WTC11 (cell line): ENCODE data around the gene GAS5. TPM values are rescaled to one million over a fixed set of nuclear protein-coding genes. Genes with fewer than 3 reads are reported as not detected.

Source experiments
- ATAC-seq: fragments of 200-7000 bp; cut with Tn5 transposase; 2 replicates; pipeline ENCODE4 v1.10.0; 2021; ENCODE audit warnings: mild to moderate bottlenecking, moderate library complexity
- CTCF ChIA-PET: fragments of 300-600 bp; sonication (Branson Sonifier 250); formaldehyde crosslinking; loops from one replicate; lab custom pipeline; 2021; ENCODE audit warnings: antibody characterized with exemption; lab: Charles Lee
- POLR2A ChIA-PET: fragments of 350-600 bp; sonication (Branson Sonifier 250); formaldehyde crosslinking; loops from one replicate; lab custom pipeline; 2021; ENCODE audit warnings: antibody characterized with exemption; lab: Charles Lee
- DNase-seq: peaks from one replicate; pipeline ENCODE4 v3.0.0; 2021; ENCODE audit warnings: low spot score
- H3K27ac Mint-ChIP-seq: 2 replicates; pipeline ENCODE4 v1.8.0; 2021; ENCODE audit warnings: mixed read lengths
- H3K27me3 Mint-ChIP-seq: 2 replicates; pipeline ENCODE4 v1.8.0; 2021; ENCODE audit warnings: low read depth, mild to moderate bottlenecking, moderate library complexity, mixed read lengths
- H3K36me3 Mint-ChIP-seq: 2 replicates; pipeline ENCODE4 v1.8.0; 2021; ENCODE audit warnings: mixed read lengths
- H3K4me1 Mint-ChIP-seq: 2 replicates; pipeline ENCODE4 v1.8.0; 2022; ENCODE audit warnings: mixed read lengths
- H3K4me3 Mint-ChIP-seq: 2 replicates; pipeline ENCODE4 v1.8.0; 2021; ENCODE audit warnings: mild to moderate bottlenecking, moderate library complexity, mixed read lengths
- H3K9me3 Mint-ChIP-seq: 2 replicates; pipeline ENCODE4 v1.8.0; 2021; ENCODE audit warnings: mixed read lengths
- ATF1 ChIP-seq: sonication (generic); formaldehyde crosslinking; IDR thresholded peaks from 2 replicates; pipeline ENCODE4 v1.8.1; 2023; ENCODE audit warnings: mild to moderate bottlenecking, moderate library complexity, missing genetic modification reagents
- CBFB ChIP-seq: sonication (generic); formaldehyde crosslinking; IDR thresholded peaks from 2 replicates; pipeline ENCODE4 v1.8.1; 2022; ENCODE audit warnings: mild to moderate bottlenecking, low read depth, missing genetic modification reagents
- CREM ChIP-seq: sonication (generic); formaldehyde crosslinking; IDR thresholded peaks from 2 replicates; pipeline ENCODE4 v1.8.1; 2022; ENCODE audit warnings: mild to moderate bottlenecking, missing genetic modification reagents, moderate library complexity
- FOXJ3 ChIP-seq: sonication (generic); formaldehyde crosslinking; IDR thresholded peaks from 2 replicates; pipeline ENCODE4 v1.9.0; 2021; ENCODE audit warnings: missing genetic modification reagents, mild to moderate bottlenecking, borderline replicate concordance
- FOXK1 ChIP-seq: sonication (generic); formaldehyde crosslinking; IDR thresholded peaks from 2 replicates; pipeline ENCODE4 v1.8.0; 2022; ENCODE audit warnings: mild to moderate bottlenecking, moderate library complexity, missing genetic modification reagents
- MXD4 ChIP-seq: fragments of 250-450 bp; sonication (Bioruptor Pico); IDR thresholded peaks from 2 replicates; pipeline ENCODE4 v1.8.0; 2021; ENCODE audit warnings: mild to moderate bottlenecking, moderate library complexity, borderline replicate concordance
- MYBL2 ChIP-seq: sonication (generic); formaldehyde crosslinking; IDR thresholded peaks from 2 replicates; pipeline ENCODE4 v1.8.1; 2023; ENCODE audit warnings: mild to moderate bottlenecking, moderate library complexity, missing genetic modification reagents
- NFATC4 ChIP-seq: fragments of 250-450 bp; sonication (Bioruptor Pico); IDR thresholded peaks from 2 replicates; pipeline ENCODE4 v1.9.0; 2021; ENCODE audit warnings: mild to moderate bottlenecking
- PREB ChIP-seq: sonication (generic); formaldehyde crosslinking; IDR thresholded peaks from 2 replicates; pipeline ENCODE4 v1.8.1; 2022; ENCODE audit warnings: mild to moderate bottlenecking, missing genetic modification reagents, moderate library complexity, borderline replicate concordance
- PRRX2 ChIP-seq: fragments of 250-450 bp; sonication (Bioruptor Pico); IDR thresholded peaks from 2 replicates; pipeline ENCODE4 v1.8.0; 2021; ENCODE audit warnings: mild to moderate bottlenecking
- RORB ChIP-seq: fragments of 250-450 bp; sonication (Bioruptor Pico); IDR thresholded peaks from 2 replicates; pipeline ENCODE4 v1.9.0; 2021; ENCODE audit warnings: mild to moderate bottlenecking
- STAT6 ChIP-seq: sonication (generic); formaldehyde crosslinking; conservative IDR thresholded peaks from 2 replicates; pipeline ENCODE4 v1.8.1; 2023; ENCODE audit warnings: mild to moderate bottlenecking, low read depth, missing genetic modification reagents, moderate library complexity
- ZMAT4 ChIP-seq: fragments of 250-450 bp; sonication (Bioruptor Pico); IDR thresholded peaks from 2 replicates; pipeline ENCODE4 v1.9.0; 2021; ENCODE audit warnings: mild to moderate bottlenecking
- ZNF263 ChIP-seq: sonication (generic); formaldehyde crosslinking; IDR thresholded peaks from 2 replicates; pipeline ENCODE4 v1.8.1; 2022; ENCODE audit warnings: low read depth, mild to moderate bottlenecking, moderate library complexity, missing genetic modification reagents
- ZNF423 ChIP-seq: fragments of 250-450 bp; sonication (Bioruptor Pico); IDR thresholded peaks from 2 replicates; pipeline ENCODE4 v2.1.2; 2022; ENCODE audit warnings: mild to moderate bottlenecking, moderate library complexity
- ZNF425 ChIP-seq: fragments of 250-450 bp; sonication (Bioruptor Pico); conservative IDR thresholded peaks from 2 replicates; pipeline ENCODE4 v1.9.0; 2021; ENCODE audit warnings: mild to moderate bottlenecking
- ZNF671 ChIP-seq: fragments of 250-450 bp; sonication (Bioruptor Pico); IDR thresholded peaks from 2 replicates; pipeline ENCODE4 v1.8.0; 2021; ENCODE audit warnings: mild to moderate bottlenecking
- total RNA-seq: library from RNA; stranded (reverse); gene quantifications from 3 replicates; pipeline ENCODE4 v1.2.3, GENCODE V29; 2021
- TF ChIP-seq, protein P1 (sequence below): fragments of 250-450 bp; sonication (Bioruptor Pico); IDR thresholded peaks from 2 replicates; pipeline ENCODE4 v1.9.0; 2021; ENCODE audit warnings: mild to moderate bottlenecking, borderline replicate concordance

Gene GAS5
- total RNA-seq, 1 experiment from 2014 or later: 818 TPM

DNA sequence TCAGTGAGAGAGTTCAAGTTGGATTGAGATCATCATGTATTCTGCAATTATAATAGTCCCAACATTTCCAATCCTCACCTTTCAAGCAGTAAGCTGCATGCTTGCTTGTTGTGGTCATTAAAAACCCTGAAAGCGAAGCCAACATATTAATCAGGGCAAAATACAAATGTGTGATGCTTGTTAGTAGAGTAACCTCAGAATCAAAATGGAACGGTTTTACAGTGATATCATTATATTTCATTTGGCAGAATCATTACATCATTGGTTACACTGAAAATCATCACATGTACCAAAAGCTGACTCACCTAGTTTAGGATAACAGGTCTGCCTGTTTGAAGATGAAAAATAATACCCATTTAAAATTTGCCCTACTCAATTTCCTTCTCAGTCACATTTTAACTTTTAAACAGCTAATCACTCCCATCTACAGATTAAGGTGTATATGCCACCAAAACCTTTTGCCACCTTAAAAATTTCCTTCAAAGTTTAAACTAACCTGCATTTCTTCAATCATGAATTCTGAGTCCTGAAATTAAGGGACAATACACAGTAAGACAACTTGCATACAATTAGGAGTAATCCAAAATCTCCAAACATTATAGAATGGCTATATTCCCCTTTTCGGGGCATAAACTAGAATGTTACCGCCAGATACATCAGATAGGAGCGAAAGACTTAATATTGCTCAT is 3.5 kb downstream of the GAS5 start:
- DNase-seq (no peak), ATAC-seq (no peak)
- H3K9me3 Mint-ChIP-seq: no peaks in the 10 kb centered on the region
- peaks cover 57% of the 10 kb centered on the region for H3K36me3 Mint-ChIP-seq
- H3K4me3 Mint-ChIP-seq: peak overlapping the region; percentile 97
- H3K27me3 Mint-ChIP-seq: no peaks in the 10 kb centered on the region
- ChIA-PET POLR2A (no interaction called here), CTCF (interaction anchor here (0.6 kb wide), 2 partner anchors 22 to 192 kb away, joined by 3 read pairs; no protein-coding TSS in a partner anchor)
- TF ChIP-seq ZMAT4 (CRISPR knock-in tag) (0 out of 2 replicates have a peak, but pooled peaks have one; percentile 22), ZNF425 (CRISPR knock-in tag) (peak; percentile 15), CBFB (CRISPR knock-in tag) (no peak), NFATC4 (CRISPR knock-in tag) (peak; percentile 78), PREB (no peak), ZNF671 (CRISPR knock-in tag) (peak; percentile 51)
- H3K27ac Mint-ChIP-seq: peak overlapping the region; percentile 100
- H3K4me1 Mint-ChIP-seq: peaks cover 46% of the 10 kb centered on the region

- no peak for ATAC-seq
- H3K4me1 Mint-ChIP-seq: peaks cover 44% of the 10 kb centered on the region
- no peaks in the 10 kb centered on the region for H3K27me3 Mint-ChIP-seq
- no peak for DNase-seq
- H3K9me3 Mint-ChIP-seq: no peaks in the 10 kb centered on the region
- H3K27ac Mint-ChIP-seq: peak overlapping the region; percentile 100
- POLR2A ChIA-PET: interaction anchor here (1.1 to 1.4 kb wide), 2 partner anchors 15 to 159 kb away, joined by 4 to 8 read pairs; partner anchors contain the start of gene RC3H1
- H3K36me3 Mint-ChIP-seq: peaks cover 57% of the 10 kb centered on the region
- peak overlapping the region; percentile 97 for H3K4me3 Mint-ChIP-seq
- CTCF ChIA-PET: interaction anchor here (0.6 kb wide), 2 partner anchors 21 to 90 kb away, joined by 3 read pairs; no protein-coding TSS in a partner anchor
- TF ChIP-seq ZNF425 (CRISPR knock-in tag) (peak; percentile 91), PRRX2 (CRISPR knock-in tag) (peak; percentile 95), RORB (CRISPR knock-in tag) (no peak), MXD4 (CRISPR knock-in tag) (no peak), ATF1 (no peak), FOXJ3 (no peak), MYBL2 (CRISPR knock-in tag) (no peak), STAT6 (CRISPR knock-in tag) (no peak), ZNF671 (CRISPR knock-in tag) (peak; percentile 97), ZNF263 (CRISPR knock-in tag) (no peak), FOXK1 (CRISPR knock-in tag) (no peak), NFATC4 (CRISPR knock-in tag) (peak; percentile 97), ZNF423 (CRISPR knock-in tag) (no peak), CREM (CRISPR knock-in tag) (no peak)
- TF ChIP-seq, protein P1, sequence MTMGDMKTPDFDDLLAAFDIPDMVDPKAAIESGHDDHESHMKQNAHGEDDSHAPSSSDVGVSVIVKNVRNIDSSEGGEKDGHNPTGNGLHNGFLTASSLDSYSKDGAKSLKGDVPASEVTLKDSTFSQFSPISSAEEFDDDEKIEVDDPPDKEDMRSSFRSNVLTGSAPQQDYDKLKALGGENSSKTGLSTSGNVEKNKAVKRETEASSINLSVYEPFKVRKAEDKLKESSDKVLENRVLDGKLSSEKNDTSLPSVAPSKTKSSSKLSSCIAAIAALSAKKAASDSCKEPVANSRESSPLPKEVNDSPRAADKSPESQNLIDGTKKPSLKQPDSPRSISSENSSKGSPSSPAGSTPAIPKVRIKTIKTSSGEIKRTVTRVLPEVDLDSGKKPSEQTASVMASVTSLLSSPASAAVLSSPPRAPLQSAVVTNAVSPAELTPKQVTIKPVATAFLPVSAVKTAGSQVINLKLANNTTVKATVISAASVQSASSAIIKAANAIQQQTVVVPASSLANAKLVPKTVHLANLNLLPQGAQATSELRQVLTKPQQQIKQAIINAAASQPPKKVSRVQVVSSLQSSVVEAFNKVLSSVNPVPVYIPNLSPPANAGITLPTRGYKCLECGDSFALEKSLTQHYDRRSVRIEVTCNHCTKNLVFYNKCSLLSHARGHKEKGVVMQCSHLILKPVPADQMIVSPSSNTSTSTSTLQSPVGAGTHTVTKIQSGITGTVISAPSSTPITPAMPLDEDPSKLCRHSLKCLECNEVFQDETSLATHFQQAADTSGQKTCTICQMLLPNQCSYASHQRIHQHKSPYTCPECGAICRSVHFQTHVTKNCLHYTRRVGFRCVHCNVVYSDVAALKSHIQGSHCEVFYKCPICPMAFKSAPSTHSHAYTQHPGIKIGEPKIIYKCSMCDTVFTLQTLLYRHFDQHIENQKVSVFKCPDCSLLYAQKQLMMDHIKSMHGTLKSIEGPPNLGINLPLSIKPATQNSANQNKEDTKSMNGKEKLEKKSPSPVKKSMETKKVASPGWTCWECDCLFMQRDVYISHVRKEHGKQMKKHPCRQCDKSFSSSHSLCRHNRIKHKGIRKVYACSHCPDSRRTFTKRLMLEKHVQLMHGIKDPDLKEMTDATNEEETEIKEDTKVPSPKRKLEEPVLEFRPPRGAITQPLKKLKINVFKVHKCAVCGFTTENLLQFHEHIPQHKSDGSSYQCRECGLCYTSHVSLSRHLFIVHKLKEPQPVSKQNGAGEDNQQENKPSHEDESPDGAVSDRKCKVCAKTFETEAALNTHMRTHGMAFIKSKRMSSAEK (CRISPR knock-in tag): peak; percentile 96
Observed at GRCh38 chr1:173863224-173864161, 4.3 kb downstream of the GAS5 start.
